ENCODE results near the gene SHC2. TPM values are rescaled to one million over a fixed set of nuclear protein-coding genes. Genes with fewer than 3 reads are reported as not detected.

Gene SHC2
- total RNA-seq, 1 donor from 2014 or later = 47.8 TPM

DNA sequence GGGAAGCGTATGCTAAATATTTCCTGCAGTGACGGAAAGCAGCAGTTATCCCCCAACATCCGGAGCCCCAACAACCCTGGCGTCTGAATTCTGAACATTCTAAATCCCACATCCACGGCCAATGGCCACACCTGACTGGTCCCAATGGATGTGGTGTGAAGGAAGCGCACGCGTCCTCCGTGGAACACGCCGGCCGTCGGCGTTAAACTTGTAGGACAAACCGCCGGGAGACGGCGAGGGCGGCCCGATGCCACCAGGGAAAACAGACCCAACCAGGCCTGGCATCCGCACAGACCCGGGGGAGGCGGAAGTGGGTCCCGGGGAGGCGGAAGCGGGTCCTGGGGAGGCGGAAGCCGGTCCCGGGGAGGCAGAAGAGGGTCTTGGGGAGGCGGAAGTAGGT lies 3.2 kb downstream of the SHC2 start:
- Mint-ChIP-seq H3K4me1 (ENCODE audit: low read depth) (peaks cover 7% of the 10 kb centered on the region), H3K27ac (ENCODE audit: unreplicated experiment) (no peak overlapping the region), H3K9me3 (ENCODE audit: low read depth) (no peaks in the 10 kb centered on the region), H3K4me3 (ENCODE audit: unreplicated experiment) (no peak overlapping the region), H3K36me3 (ENCODE audit: low read depth) (peaks cover 6% of the 10 kb centered on the region), H3K27me3 (ENCODE audit: low read depth) (no peaks in the 10 kb centered on the region)
- no peak for DNase-seq (ENCODE audit: low spot score)
- TF ChIP-seq, protein P1, sequence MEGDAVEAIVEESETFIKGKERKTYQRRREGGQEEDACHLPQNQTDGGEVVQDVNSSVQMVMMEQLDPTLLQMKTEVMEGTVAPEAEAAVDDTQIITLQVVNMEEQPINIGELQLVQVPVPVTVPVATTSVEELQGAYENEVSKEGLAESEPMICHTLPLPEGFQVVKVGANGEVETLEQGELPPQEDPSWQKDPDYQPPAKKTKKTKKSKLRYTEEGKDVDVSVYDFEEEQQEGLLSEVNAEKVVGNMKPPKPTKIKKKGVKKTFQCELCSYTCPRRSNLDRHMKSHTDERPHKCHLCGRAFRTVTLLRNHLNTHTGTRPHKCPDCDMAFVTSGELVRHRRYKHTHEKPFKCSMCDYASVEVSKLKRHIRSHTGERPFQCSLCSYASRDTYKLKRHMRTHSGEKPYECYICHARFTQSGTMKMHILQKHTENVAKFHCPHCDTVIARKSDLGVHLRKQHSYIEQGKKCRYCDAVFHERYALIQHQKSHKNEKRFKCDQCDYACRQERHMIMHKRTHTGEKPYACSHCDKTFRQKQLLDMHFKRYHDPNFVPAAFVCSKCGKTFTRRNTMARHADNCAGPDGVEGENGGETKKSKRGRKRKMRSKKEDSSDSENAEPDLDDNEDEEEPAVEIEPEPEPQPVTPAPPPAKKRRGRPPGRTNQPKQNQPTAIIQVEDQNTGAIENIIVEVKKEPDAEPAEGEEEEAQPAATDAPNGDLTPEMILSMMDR (IDR thresholded peaks at IDR 0.05) = no peak

DNA sequence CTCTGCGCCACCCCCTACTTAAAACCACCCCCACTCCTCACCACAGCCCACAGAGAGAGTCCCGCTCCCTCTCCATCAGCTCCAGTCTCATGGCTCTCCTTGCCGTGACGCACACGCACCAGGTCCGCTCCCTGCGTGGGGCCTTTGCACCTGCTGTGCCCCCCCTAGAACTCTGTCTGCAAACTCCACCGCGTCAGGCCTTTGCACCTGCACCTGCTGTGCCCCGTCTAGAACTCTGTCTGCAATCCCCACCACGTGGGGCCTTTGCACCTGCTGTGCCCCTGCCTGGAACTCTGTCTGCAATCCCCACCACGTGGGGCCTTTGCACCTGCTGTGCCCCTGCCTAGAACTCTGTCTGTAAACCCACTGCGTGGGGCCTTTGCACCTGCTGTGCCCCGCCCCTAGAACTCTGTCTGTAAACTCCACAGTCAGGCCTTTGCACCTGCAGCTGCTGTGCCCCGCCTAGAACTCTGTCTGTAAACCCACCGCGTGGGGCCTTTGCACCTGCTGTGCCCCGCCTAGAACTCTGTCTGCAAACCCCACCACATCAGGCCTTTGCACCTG lies 4.2 kb downstream of the SHC2 start:
- Mint-ChIP-seq H3K4me3 (ENCODE audit: unreplicated experiment) (no peak overlapping the region), H3K27ac (ENCODE audit: unreplicated experiment) (no peak overlapping the region), H3K9me3 (ENCODE audit: low read depth) (no peaks in the 10 kb centered on the region), H3K27me3 (ENCODE audit: low read depth) (no peaks in the 10 kb centered on the region), H3K4me1 (ENCODE audit: low read depth) (peaks cover 6% of the 10 kb centered on the region), H3K36me3 (ENCODE audit: low read depth) (peaks cover 6% of the 10 kb centered on the region)
- TF ChIP-seq, protein P1 (IDR thresholded peaks at IDR 0.05) = no peak
- peak; percentile 63 for DNase-seq (ENCODE audit: low spot score)

DNA sequence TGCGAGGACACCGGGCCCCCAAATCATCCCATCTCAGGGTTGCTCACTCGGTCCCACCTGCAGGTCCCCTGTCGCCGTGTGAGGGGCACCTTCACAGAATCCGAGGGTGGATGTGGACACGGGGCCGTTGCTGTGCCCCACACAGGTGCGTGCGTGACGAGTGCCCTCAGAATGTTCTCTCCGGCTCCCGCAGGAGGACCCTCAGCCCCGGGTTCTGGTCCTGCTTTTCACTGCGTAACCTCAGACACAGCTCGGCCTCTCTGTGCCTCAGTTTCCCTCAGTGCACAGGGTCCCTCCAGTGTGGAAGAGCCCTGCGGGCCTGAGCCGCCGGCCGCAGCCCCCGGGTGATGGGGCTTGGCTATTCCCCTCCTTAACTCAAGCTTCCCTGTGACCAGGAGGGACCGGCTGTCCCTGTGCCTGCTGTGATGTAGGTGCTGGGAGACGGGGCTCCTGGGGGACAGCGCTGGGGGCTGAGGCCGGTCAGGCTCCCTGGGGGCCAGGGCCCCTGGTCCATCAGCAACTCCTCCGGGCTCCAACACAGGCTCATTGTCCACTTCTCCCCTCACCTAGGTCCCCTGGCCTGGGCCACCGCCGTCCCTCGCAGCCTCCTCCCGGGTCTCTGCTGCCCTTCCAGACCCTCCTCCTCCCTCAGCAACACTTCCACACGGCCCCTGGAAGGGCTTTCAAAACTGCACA lies 4.8 kb downstream of the SHC2 start:
- no peak for DNase-seq (ENCODE audit: low spot score)
- H3K36me3 Mint-ChIP-seq (ENCODE audit: low read depth) = peaks cover 6% of the 10 kb centered on the region
- no peaks in the 10 kb centered on the region for H3K27me3 Mint-ChIP-seq (ENCODE audit: low read depth)
- no peak overlapping the region for H3K27ac Mint-ChIP-seq (ENCODE audit: unreplicated experiment)
- no peak overlapping the region for H3K4me3 Mint-ChIP-seq (ENCODE audit: unreplicated experiment)
- TF ChIP-seq, protein P1 (IDR thresholded peaks at IDR 0.05) = no peak
- H3K9me3 Mint-ChIP-seq (ENCODE audit: low read depth) = no peaks in the 10 kb centered on the region
- H3K4me1 Mint-ChIP-seq (ENCODE audit: low read depth) = peaks cover 5% of the 10 kb centered on the region

DNA sequence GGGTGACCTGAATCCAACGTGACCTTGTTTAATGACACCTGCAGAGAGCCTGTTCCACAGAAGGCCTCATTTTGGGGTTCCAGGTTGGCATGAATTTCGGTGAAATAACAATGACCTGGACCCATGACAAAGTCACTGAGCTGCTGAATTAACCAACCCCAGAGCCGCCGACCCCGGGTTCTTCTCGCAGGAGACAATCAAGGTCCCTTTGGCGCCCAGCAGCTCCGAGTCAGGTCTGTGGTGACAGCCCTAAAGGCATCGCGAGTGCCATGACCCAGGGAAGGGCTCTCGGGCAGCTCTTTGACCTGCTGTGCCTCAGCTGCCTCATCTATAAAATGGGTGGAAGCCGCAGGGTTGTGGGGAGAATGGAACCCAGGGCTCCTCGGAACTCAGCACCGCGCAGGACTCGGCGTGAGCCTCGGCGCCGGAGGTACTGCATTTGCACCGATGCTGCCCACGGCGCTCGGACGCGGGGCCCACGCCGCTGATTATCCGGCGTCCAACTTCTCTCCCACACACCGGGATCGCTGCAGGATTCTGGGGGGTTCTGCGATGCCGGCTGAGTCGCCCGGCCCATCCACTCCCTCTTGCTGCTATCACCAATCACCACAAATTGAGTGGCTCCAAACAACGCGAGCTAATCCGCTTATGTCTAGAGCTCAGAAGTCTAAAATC lies 5.7 kb downstream of the SHC2 start:
- Mint-ChIP-seq H3K9me3 (ENCODE audit: low read depth) (no peaks in the 10 kb centered on the region), H3K27ac (ENCODE audit: unreplicated experiment) (peak overlapping the region; percentile 13), H3K27me3 (ENCODE audit: low read depth) (no peaks in the 10 kb centered on the region), H3K36me3 (ENCODE audit: low read depth) (peaks cover 8% of the 10 kb centered on the region), H3K4me3 (ENCODE audit: unreplicated experiment) (no peak overlapping the region), H3K4me1 (ENCODE audit: low read depth) (peaks cover 5% of the 10 kb centered on the region)
- no peak for DNase-seq (ENCODE audit: low spot score)
- TF ChIP-seq, protein P1 (IDR thresholded peaks at IDR 0.05) = no peak

DNA sequence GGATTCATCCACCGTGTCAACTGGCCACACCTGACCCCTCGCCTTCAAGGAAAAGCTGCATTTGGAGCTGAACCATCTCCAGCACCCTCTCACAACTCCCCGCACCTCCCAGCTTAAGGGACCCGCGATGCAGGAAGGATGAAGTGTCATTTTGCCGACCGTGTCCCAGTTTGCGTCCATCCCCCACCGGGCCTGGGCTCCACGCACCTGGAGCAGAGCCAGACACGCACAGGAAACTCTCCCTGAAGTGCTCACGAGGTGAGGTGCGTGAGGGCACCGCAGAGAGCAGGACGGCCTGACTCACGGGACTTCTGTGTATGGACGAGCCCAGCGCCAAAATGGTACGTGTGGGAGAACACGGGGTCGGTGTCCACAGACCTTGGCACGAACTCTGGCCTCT lies 7.2 kb downstream of the SHC2 start:
- TF ChIP-seq, protein P1 (IDR thresholded peaks at IDR 0.05) = no peak
- H3K27ac Mint-ChIP-seq (ENCODE audit: unreplicated experiment) = no peak overlapping the region
- H3K4me3 Mint-ChIP-seq (ENCODE audit: unreplicated experiment) = no peak overlapping the region
- no peak for DNase-seq (ENCODE audit: low spot score)
- H3K36me3 Mint-ChIP-seq (ENCODE audit: low read depth) = peaks cover 8% of the 10 kb centered on the region
- H3K27me3 Mint-ChIP-seq (ENCODE audit: low read depth) = no peaks in the 10 kb centered on the region
- no peaks in the 10 kb centered on the region for H3K9me3 Mint-ChIP-seq (ENCODE audit: low read depth)
- peaks cover under 1% of the 10 kb centered on the region for H3K4me1 Mint-ChIP-seq (ENCODE audit: low read depth)
